Measurements from ENCODE around the gene GAS2L2.

The GAS2L2 gene

GRCh38 chr17:35725058-35725457, 28.0 kb downstream of the GAS2L2 start:
- DNase-seq = no peak
- no peak for TF ChIP-seq CTCF (IDR thresholded peaks at IDR 0.05; ENCODE audit: low read depth, low read length, missing control alignments)
- Histone ChIP-seq H3K4me3 (ENCODE audit: low read depth, low read length) (no peak overlapping the region), H3K27me3 (replicated peaks) (no peaks in the 10 kb centered on the region), H3K36me3 (replicated peaks) (peaks cover 25% of the 10 kb centered on the region), H3K27ac (no peak overlapping the region)
- in situ Hi-C loops (cut with HindIII; ENCODE audit: low pct_ligation_motif_present, low sequenced_read_pairs) = no loop called here

DNA sequence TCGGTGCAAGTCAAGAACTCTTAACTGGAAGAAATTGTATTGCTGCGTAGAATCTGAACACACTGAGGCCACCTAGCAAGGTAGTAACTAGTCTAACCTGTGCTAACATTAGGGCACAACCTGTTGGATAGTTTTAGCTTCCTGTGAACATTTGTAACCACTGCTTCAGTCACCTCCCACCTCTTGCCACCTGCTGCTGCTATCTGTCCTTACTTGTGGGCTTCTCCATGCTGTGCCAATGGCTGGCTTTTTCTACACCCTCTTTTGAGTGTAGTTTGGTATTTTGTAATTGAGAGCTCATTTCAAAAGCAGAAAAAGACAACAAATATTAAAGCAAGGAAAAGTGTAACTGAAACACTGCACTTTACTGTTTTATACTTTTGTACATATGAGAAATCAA, 29.3 kb downstream of the GAS2L2 start:
- H3K4me3 ChIP-seq (ENCODE audit: low read depth, low read length) = no peak overlapping the region
- no peaks in the 10 kb centered on the region for H3K27me3 ChIP-seq (replicated peaks)
- in situ Hi-C loops (cut with HindIII; ENCODE audit: low pct_ligation_motif_present, low sequenced_read_pairs) = no loop called here
- peaks cover 26% of the 10 kb centered on the region for H3K36me3 ChIP-seq (replicated peaks)
- no peak for TF ChIP-seq CTCF (IDR thresholded peaks at IDR 0.05; ENCODE audit: low read depth, low read length, missing control alignments)
- H3K27ac ChIP-seq = no peak overlapping the region
- DNase-seq = no peak

DNA sequence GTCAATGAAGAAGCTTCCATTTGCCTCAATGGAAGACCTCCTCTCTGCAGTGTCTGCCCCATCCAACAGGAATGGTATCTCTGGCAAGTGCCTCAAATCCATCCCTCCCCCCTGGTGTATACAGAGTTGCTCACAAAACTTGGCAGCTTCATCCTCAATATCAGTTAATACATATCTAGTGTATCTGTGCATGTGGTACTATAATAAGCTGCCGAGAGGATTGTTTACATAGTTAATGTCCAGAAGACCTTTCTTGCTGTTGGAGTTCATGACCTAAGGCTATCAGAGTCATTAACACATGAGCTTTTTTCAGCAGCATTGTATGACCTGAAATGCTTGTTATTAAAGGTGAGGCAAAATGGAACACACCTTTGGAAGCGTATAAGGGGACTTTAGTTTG, 35.6 kb downstream of the GAS2L2 start:
- TF ChIP-seq CTCF (IDR thresholded peaks at IDR 0.05; ENCODE audit: low read depth, low read length, missing control alignments) = no peak
- H3K36me3 ChIP-seq (replicated peaks) = peaks cover 26% of the 10 kb centered on the region
- H3K27ac ChIP-seq = no peak overlapping the region
- H3K27me3 ChIP-seq (replicated peaks) = no peaks in the 10 kb centered on the region
- no peak for DNase-seq
- no peak overlapping the region for H3K4me3 ChIP-seq (ENCODE audit: low read depth, low read length)
- in situ Hi-C loops (cut with HindIII; ENCODE audit: low pct_ligation_motif_present, low sequenced_read_pairs) = no loop called here

GRCh38 chr17:35716897-35717465, 36.1 kb downstream of the GAS2L2 start:
- H3K27me3 ChIP-seq (replicated peaks) = no peaks in the 10 kb centered on the region
- DNase-seq = no peak
- peaks cover 27% of the 10 kb centered on the region for H3K36me3 ChIP-seq (replicated peaks)
- H3K27ac ChIP-seq = no peak overlapping the region
- in situ Hi-C loops (cut with HindIII; ENCODE audit: low pct_ligation_motif_present, low sequenced_read_pairs) = no loop called here
- H3K4me3 ChIP-seq (ENCODE audit: low read depth, low read length) = no peak overlapping the region
- TF ChIP-seq CTCF (IDR thresholded peaks at IDR 0.05; ENCODE audit: low read depth, low read length, missing control alignments) = no peak

DNA sequence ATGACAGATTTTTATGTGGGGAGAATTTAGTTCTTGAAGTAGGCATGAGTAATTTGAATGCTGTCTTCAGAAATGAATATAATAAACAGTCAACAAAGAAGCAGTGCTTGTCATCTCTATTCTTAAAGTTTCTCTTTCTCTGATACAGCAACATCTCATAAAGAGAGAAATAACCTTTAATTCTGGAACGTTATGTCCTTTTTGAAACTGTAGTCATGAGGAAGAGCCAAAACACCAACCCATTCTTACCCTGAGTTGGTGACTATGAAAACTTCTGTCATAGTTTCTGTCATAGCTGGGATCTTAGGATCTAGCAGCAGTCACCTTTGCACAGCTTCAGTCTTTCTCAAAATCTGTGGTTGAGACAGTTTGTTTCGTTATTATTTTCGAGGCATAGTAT, 36.9 kb downstream of the GAS2L2 start:
- Histone ChIP-seq H3K36me3 (replicated peaks) (peaks cover 26% of the 10 kb centered on the region), H3K27me3 (replicated peaks) (no peaks in the 10 kb centered on the region), H3K4me3 (ENCODE audit: low read depth, low read length) (no peak overlapping the region), H3K27ac (no peak overlapping the region)
- TF ChIP-seq CTCF (IDR thresholded peaks at IDR 0.05; ENCODE audit: low read depth, low read length, missing control alignments) = no peak
- no peak for DNase-seq
- in situ Hi-C loops (cut with HindIII; ENCODE audit: low pct_ligation_motif_present, low sequenced_read_pairs) = no loop called here

DNA sequence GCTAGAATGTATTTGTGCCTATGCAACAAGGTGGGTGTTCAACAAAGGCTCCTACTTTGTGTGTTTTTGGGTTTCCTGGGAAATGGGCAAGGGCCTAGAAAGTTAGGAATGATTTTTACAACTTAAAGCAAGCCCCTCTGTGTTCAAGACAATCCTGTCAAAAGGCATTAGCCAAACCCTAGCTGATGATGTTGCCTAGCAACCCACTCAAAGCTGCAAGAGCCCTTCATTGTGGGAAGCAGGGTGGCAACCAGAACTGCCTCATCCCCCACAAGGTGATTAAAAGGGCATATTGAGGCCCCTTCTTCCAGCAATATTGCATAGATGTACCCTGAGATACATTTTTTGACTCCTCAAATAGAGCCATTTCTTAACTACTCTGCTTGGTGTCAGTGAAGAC, 37.6 kb downstream of the GAS2L2 start:
- TF ChIP-seq CTCF (IDR thresholded peaks at IDR 0.05; ENCODE audit: low read depth, low read length, missing control alignments) = no peak
- in situ Hi-C loops (cut with HindIII; ENCODE audit: low pct_ligation_motif_present, low sequenced_read_pairs) = no loop called here
- peaks cover 31% of the 10 kb centered on the region for H3K36me3 ChIP-seq (replicated peaks)
- H3K27me3 ChIP-seq (replicated peaks) = no peaks in the 10 kb centered on the region
- DNase-seq = no peak
- no peak overlapping the region for H3K4me3 ChIP-seq (ENCODE audit: low read depth, low read length)
- H3K27ac ChIP-seq = no peak overlapping the region

All from brain microvascular endothelial cell (primary cell).